CD4-positive, alpha-beta T cell treated with Interleukin-15 for 4 hours (primary cell): ENCODE measurements around the gene ZNF41.

Experiments
- DNase-seq: peaks from one replicate; pipeline ENCODE4 v3.0.0-alpha.2; 2020; ENCODE audit warnings: low spot score

Gene ZNF41

DNA sequence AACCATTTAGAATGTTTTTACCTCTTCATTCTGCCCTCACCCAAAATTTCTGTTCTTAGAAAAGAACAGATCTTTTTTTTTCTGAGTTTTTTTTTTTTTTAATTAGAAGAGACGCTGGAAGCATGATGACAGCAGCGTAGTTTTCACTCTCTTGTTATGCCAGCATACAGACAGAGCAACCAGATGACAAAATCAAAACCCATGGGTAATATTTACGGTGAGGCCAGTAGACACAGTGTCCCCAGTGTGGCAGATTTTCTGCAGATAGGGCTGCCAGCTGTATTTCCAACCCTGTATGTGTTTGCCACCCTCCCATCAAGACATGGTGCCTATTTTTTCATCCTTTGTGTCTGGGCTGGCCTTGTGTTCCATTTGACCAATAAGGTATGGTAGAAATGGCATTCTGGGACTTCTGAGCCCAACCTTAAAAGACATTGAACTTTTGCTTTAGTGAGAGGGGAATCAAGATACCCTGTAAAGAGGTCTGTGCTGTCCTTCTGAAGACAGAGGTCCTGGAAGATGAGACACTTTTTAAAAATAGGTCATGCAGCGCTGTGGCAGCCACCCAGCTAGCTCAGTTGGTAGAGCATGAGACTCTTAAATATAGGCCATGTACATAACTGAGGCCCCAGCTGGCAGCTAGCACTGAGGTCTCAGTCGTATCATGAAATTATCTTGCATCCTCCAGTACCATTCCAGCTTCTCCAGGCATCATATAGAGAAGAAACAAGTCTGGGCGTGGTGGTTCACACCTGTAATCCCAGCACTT is 6.7 kb upstream of the ZNF41 start:
- no peak for DNase-seq

DNA sequence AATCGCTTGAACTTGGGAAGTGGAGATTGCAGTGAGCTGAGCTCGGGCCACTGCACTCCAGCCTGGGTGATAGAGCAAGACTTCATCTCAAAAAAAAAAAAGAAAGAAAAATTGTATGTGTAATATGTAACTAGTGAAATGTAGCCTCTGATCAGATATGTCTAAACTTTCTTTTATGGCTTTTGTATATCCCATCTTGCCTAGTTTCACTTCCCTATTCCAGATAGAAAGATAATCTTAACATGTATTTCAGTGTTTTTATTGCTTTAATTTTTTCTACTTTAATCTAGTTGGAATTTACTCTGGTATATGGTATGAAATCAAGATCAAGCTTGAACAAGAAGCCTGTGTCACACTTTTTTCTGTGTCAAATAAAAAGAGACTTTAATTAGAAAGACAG is 1.9 kb upstream of the ZNF41 start:
- no peak for DNase-seq

DNA sequence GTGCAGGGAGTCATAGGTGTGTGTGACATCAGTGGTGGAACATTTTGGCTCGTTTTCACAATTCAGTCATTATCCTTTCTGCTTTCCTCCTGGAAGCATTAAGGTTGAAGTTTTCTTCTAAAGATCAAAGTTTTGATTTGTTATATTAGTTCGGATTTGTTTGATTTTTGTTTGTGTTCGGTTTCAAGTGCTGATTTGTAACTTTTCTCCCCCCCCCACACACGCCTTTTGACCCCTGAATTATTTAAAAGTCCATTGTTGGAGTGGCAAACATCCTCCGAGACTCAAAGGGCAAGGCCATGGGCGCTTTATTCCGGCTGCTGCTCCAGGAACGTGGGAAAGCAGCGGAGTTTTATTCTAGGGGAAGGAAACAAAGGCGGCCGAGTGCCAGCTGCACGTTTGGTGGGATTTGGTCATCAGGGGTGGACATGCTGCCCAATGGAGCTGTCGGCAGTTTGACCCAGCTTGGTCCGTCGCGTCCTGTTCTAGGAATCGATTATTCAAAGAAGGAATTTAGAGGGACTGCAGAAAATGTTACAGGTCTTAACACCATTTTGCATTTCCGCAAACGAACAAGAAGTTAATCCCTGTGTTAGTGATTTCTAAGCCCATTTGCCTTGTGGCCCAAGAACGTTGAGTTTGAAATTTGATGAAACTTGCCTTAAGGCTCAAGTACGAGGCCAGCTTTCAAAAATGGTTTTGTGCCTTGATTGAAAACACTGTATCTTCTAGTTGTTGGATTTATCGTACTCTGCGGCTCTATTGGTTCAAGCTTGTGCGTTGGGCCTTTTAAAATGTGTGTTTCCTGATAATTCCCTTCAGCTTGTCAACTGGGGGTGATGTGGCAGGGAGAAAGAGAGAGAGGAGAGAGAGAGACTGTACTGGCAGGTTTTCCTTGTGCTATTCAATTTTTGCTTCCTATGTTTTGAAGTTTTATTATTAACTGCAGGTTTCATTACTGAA is 565 bp upstream of the ZNF41 start:
- DNase-seq: no peak

DNA sequence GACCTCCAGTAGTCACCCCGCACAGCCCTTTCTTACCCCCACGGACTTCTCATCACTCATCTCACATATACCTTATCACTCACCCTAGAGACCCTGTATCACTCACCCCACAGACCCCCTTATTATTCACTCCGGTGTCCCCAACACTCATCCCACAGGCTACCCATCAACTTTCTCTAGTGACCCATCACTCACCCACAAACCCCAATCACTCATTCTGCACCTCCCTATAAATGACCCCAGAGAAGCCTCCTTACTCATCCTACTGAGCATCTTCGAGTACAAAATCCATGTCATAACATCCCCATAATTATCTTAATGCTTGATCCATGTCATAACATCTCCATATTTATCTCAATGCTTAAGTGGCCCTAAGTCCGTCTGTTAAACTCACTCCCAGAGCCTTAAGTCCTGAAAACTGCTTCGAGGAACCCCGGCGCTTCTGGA is 934 bp downstream of the ZNF41 start:
- no peak for DNase-seq

DNA sequence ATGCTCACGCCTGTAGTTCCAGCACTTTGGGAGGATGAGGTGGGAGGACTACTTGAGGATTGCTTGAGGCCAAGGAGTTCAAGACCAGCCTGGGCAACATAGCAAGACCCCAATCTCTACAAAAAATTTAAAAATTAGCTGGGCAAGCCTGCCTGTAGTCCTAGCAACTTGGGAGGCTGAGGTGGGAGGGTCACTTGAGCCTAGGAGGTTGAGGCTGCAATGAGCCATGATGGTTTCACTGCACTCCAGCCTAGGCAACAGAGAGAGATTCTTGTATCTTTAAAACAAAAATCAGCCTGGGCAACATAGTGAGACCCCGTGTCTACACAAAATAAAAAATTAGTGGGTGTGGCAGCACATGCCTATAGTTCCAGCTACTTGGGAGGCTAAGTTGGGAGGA is 1.9 kb downstream of the ZNF41 start:
- DNase-seq: no peak

DNA sequence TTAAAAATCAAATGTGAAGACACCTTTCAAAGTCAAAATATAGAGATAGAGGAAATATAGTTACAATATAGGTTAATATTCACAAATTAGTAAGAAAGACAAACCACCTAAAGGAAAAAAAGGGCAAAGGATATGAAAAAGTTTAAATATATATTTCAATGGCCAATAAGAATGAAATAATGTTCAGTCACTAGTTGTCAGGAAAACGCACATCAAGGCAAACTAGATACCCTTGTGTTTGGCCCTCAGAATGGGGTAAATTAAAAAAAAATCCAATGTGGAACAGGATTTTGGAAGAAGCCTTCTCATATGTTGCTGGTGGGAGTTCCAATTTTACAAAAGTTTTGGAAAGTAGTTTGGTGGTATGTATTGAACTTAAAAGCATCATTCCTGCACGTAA is 2.4 kb downstream of the ZNF41 start:
- no peak for DNase-seq

DNA sequence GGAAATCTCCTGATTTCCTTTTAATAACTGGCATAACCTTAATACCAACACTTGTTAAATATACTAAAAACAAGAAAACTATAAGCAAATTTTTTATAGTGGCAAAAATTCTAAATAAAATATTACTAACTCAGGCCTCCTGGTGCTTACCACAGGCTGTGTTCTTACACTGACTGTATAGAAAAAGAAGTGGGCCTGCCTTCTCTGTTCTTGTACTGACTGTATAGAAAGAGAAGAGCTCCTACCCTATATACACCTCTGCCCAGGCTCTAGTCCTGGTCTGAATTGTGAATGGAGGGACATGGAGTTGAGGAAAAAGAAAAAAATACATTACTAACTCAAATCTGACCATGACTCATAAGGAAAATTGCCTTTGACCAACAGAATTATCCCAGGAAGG is 7.5 kb downstream of the ZNF41 start:
- DNase-seq: no peak

DNA sequence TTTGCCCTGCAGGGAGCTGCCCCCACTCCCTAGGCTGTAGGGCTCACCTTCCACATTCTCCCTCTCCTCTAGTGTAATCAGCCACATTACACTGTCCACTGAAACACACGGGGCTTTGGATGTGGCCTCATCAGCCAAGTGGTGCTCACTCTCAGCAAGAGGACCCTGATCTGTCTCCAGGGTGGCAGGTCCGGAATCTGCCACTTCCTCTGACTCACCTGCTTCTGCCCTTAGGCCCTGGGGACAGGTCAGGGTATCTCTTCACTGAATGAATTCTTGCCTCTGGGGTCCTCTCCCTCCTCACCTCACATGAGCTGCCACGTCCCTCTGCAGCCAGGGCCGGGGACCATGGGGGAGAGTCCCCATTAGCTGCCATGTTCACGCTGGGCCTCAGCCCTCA is 15.9 kb downstream of the ZNF41 start:
- DNase-seq: no peak

DNA sequence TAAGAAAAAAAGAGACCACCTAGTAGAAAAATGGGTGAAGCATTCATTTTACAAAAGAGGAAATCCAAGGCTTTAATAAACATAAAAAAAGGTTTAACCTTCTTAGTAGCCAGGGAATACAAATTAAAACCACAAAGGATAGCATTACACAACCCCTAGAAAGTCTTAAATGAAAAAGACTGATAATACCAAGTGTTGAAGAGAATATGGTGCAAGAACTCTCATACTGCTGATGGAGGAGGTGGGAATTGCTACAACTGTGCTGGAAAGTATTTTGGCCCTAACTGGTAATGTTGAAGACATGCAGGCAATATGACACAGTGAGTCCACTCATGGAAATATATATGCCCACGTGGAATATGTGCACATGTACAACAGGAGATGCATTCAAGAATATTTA is 22.5 kb downstream of the ZNF41 start:
- no peak for DNase-seq

DNA sequence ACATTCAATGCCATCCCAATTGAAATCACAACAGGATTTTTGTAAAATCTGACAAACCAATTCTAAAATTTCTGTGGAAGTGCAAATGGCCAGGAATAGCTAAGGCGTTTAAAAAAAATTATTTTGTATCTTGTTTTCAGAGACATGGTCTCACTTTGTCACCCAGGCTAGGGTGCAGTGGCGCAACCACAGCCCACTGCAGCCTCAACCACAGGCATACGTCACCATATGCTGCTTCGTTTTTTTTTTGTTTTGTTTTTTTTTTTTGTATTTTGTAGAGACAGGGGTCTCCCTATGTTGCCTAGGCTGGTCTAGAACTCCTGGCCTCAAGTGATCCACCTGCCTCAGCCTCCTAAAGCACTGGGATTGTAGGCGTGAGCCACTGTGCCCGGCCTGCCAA is 24.5 kb downstream of the ZNF41 start:
- peak; percentile 1 for DNase-seq

DNA sequence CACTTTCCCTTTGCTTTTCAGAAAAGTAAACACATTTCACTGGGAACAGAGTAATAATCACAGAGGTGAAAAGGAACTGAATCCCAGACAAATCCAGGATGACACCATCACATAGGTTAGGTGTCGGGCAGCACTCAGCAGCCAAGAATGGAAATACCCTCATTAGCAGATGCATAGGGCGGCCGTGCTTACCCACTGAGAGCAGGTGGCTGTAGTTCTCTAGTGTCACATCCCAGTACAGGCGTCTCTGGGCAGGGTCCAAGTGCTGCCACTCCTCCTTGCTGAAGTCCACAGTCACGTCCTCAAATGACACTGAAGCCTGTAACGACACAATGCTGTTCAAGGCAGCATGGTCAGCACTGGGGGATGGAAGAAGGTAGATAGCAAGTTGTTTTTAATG is 26.9 kb downstream of the ZNF41 start:
- DNase-seq: no peak

DNA sequence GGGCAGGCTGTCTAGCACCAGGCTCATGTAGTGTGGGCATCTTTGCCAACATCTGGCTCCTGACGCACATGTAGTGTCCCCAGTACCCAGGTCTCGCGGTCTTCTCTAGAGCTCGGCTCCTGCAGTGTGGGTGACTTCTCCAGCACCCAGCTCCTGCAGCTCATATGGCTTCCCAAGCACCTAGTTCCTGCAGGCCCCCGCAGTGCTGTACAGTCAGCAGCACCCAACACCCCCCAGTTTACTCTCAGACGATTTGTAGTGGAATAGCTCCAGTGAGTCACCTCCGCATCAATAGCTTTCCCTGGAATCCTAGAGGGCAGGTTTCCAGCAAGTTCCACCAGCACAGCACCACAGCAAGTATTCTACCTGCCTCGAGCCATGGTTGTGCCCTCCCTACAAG is 30.9 kb downstream of the ZNF41 start:
- DNase-seq: no peak

DNA sequence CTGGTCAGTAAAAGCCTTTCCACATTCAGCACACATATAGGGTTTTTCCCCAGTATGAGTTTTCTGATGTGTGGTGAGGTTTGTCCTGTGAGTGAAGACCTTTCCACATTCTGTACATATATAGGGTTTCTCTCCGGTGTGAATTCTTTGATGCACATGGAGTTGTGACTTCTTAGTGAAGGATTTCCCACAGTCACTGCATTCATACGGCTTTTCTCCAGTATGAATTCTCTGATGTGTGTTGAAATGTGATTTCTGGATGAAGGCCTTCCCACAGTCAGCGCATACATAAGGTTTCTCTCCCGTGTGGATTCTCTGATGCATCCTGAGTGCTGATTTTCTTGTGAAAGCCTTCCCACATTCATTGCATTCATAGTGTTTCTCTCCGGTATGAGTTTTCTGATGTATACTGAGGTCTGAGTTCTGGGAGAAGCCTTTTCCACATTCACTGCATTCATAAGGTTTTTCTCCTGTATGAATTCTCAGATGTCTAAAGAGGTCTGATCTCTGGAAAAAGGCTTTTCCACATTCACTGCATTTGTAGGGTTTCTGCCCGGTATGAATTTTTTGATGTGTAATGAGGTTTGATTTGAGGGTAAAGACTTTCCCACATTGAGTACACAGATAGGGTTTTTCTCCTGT is 34.7 kb downstream of the ZNF41 start:
- no peak for DNase-seq

DNA sequence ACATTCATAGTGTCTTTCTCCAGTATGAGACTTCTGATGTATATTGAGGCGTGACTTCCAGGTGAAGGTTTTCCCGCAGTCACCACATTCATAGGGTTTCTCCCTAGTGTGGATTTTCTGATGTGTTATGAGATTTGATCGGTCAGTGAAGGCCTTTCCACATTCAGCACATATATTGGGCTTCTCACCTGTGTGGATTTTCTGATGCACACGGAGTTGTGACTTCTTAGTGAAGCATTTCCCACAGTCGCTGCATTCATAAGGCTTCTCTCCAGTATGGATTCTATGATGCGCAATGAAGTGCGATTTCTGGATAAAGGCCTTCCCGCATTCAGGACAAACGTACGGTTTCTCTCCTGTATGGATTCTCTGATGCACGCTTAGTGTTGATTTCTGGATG is 35.4 kb downstream of the ZNF41 start:
- DNase-seq: no peak

DNA sequence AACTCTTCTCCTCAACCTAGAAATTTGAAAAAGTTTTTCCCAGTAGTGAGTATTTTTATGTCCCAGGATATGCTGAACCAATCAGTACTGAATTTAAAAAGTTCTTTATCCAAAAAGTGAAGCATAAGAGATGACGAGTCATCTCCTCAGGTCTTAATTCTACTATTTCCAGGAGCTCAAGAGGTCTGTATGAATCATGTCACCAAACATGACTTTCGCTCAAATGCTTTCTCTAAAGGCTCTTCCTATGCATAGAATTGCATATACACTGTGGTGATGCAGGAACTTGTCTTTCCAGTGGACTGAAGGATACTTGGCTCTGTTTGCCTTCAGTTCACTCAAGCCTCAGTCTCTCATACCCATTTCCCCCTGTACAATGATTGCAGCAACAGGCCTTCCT is 36.1 kb downstream of the ZNF41 start:
- no peak for DNase-seq

DNA sequence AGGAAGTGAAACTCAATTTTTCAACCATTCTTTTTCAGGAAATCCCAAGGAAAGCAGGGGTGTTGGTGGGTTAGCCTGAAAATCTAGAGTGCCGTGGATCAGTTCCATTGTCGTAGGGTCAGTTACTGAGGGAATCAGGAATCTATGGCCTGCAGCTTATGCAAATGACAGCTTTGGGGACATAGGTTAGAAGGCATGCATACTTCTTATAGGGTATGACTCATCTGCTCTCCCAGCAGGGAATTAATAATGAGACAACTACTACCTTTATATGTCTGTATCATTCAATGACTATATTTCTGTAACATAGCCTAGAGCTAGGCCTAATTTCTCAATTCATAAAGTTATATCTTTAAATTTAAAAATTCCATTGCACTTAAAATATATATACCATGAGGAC is 36.6 kb downstream of the ZNF41 start:
- no peak for DNase-seq

DNA sequence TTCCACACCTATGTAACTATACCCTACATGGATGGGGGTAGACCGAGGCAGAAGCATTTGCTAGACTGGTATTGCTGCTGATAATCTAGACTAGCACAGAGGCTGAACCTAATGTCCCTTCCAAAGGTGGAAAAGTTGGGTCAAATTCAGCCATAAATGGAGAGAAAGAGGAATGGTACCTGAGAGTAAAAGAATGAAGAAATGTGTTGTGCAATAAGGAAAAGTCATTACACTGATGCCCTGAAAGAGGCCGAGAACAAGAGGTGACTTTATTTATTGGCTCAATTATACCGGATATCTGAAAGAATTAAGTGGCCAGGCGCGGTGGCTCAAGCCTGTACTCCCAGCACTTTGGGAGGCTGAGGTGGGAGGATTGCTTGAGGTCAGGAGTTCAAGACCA is 52.1 kb downstream of the ZNF41 start:
- no peak for DNase-seq

DNA sequence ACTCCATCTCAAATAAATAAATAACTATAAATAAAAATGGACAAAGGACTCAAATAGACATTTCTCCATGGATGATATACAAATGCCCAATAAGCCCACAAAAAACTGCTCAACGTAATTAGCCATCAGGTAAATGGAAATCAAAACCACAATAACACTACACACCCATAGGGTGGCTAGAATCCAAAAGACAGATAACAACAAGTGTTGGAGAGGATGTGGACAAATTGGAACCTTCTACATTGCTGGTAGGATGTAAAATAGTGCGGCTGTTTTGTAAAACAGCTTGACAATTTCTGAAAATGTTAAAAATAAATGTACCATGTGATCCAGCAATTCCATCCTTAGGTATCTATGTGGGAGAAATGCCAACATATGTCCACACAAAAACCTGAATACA is 60.6 kb downstream of the ZNF41 start:
- DNase-seq: no peak

DNA sequence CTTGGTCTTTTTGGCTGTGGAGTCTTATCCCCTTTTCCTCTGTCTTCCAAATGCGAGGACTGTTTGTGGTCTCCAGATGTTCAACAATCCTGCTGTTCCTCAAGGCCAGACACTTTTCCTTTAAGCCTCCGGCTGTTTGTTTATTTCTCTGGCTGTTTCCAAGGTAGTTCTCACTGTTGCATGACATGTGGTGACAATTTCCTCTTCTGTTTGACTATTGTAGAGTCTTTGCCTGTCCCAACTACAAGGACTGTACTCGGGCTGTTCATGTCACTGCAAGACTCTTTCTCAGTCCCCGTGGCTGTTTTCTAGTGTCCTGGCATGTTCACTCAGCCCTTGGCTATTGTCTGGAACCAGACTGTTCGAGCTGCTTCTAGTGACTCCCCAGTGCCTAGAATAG is 62.1 kb downstream of the ZNF41 start:
- DNase-seq: no peak

DNA sequence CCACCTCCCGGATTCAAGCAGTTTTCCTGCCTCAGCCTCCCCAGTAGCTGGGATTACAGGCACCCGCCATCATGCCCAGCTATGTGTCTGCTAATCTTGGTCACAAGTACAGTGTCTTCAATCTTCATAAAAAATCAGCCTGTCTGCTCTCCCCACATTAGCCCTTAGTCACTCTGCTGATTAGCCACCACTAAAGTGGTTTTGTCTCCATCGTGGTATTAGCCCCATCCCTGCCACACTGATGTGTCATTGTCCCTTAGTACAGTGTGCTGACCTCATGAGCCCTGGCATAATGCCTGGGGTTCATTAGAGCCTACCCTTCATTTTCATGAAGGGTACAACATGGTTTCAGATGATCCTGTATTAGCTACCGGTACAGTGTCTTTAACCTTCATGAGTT is 62.8 kb downstream of the ZNF41 start:
- DNase-seq: no peak

DNA sequence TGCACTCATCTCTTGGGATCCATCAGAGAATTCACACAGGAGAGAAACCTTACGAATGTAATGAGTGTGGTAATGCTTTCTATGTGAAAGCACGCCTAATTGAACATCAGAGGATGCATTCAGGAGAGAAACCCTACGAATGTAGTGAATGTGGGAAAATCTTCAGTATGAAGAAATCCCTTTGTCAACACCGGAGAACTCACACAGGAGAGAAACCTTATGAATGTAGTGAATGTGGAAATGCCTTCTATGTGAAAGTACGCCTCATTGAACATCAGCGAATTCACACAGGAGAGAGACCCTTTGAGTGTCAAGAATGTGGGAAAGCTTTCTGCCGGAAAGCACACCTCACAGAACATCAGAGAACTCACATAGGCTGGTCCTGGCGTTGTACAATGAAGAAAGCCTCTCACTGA is 69.8 kb downstream of the ZNF41 start:
- no peak for DNase-seq
